ENCODE measurements around the gene MLH3. TPM values are rescaled to one million over a fixed set of nuclear protein-coding genes. Genes with fewer than 3 reads are reported as not detected.

MLH3 gene
- total RNA-seq, 2 donors from 2014 or later = 31.4 to 46.7 TPM

GRCh38 chr14:75053396-75054291 lies 2.4 kb upstream of the MLH3 start:
- H3K27ac Mint-ChIP-seq = peak overlapping the region; percentile 98
- no peaks in the 10 kb centered on the region for H3K9me3 Mint-ChIP-seq
- peaks cover 7% of the 10 kb centered on the region for H3K4me1 Mint-ChIP-seq

GRCh38 chr14:75051556-75051899 lies 261 bp upstream of the MLH3 start:
- H3K27ac Mint-ChIP-seq = peak overlapping the region; percentile 98
- H3K4me1 Mint-ChIP-seq = peaks cover 23% of the 10 kb centered on the region
- no peaks in the 10 kb centered on the region for H3K9me3 Mint-ChIP-seq
- H3K4me3 Mint-ChIP-seq = peak overlapping the region; percentile 90
- H3K27me3 Mint-ChIP-seq = no peaks in the 10 kb centered on the region
- peaks cover 76% of the 10 kb centered on the region for H3K36me3 Mint-ChIP-seq (ENCODE audit: low read depth)
- no peak for ATAC-seq (replicated peaks)

More at GRCh38 chr14:75053396-75054291, 2.4 kb upstream of the MLH3 start:
- H3K4me3 Mint-ChIP-seq = peak overlapping the region; percentile 90
- H3K36me3 Mint-ChIP-seq (ENCODE audit: low read depth) = peaks cover 62% of the 10 kb centered on the region
- H3K27me3 Mint-ChIP-seq = no peaks in the 10 kb centered on the region
- ATAC-seq (replicated peaks) = no peak

GRCh38 chr14:75049731-75050201 lies 1.5 kb downstream of the MLH3 start:
- Mint-ChIP-seq H3K4me1 (peaks cover 33% of the 10 kb centered on the region), H3K27me3 (no peaks in the 10 kb centered on the region)

GRCh38 chr14:75049136-75049535 lies 2.1 kb downstream of the MLH3 start:
- Mint-ChIP-seq H3K9me3 (no peaks in the 10 kb centered on the region), H3K27ac (no peak overlapping the region), H3K4me3 (no peak overlapping the region), H3K36me3 (ENCODE audit: low read depth) (peaks cover 68% of the 10 kb centered on the region), H3K4me1 (peaks cover 37% of the 10 kb centered on the region), H3K27me3 (no peaks in the 10 kb centered on the region)
- no peak for ATAC-seq (replicated peaks)

More at GRCh38 chr14:75049731-75050201, 1.5 kb downstream of the MLH3 start:
- Mint-ChIP-seq H3K9me3 (no peaks in the 10 kb centered on the region), H3K36me3 (ENCODE audit: low read depth) (peaks cover 68% of the 10 kb centered on the region), H3K4me3 (peak overlapping the region; percentile 90), H3K27ac (no peak overlapping the region)
- no peak for ATAC-seq (replicated peaks)

GRCh38 chr14:75048101-75048500 lies 3.2 kb downstream of the MLH3 start:
- no peak for ATAC-seq (replicated peaks)
- Mint-ChIP-seq H3K9me3 (no peaks in the 10 kb centered on the region), H3K27me3 (no peaks in the 10 kb centered on the region), H3K4me1 (peaks cover 41% of the 10 kb centered on the region), H3K4me3 (no peak overlapping the region), H3K27ac (no peak overlapping the region), H3K36me3 (ENCODE audit: low read depth) (peaks cover 76% of the 10 kb centered on the region)

GRCh38 chr14:75047506-75047905 lies 3.8 kb downstream of the MLH3 start:
- Mint-ChIP-seq H3K27me3 (no peaks in the 10 kb centered on the region), H3K4me3 (peak overlapping the region; percentile 57), H3K9me3 (no peaks in the 10 kb centered on the region), H3K36me3 (ENCODE audit: low read depth) (peaks cover 81% of the 10 kb centered on the region), H3K4me1 (peaks cover 42% of the 10 kb centered on the region), H3K27ac (peak overlapping the region; percentile 44)
- ATAC-seq (replicated peaks) = no peak

- Mint-ChIP-seq H3K36me3 (ENCODE audit: low read depth) (peaks cover 82% of the 10 kb centered on the region), H3K4me1 (peaks cover 42% of the 10 kb centered on the region), H3K27ac (peak overlapping the region; percentile 44), H3K4me3 (peak overlapping the region; percentile 57), H3K27me3 (no peaks in the 10 kb centered on the region), H3K9me3 (no peaks in the 10 kb centered on the region)
- ATAC-seq (replicated peaks) = peak; percentile 74
Measured at GRCh38 chr14:75046899-75047298, 4.4 kb downstream of the MLH3 start.

GRCh38 chr14:75046275-75046674 lies 5.0 kb downstream of the MLH3 start:
- no peaks in the 10 kb centered on the region for H3K9me3 Mint-ChIP-seq
- peak overlapping the region; percentile 57 for H3K4me3 Mint-ChIP-seq
- no peaks in the 10 kb centered on the region for H3K27me3 Mint-ChIP-seq
- peaks cover 42% of the 10 kb centered on the region for H3K4me1 Mint-ChIP-seq
- no peak for ATAC-seq (replicated peaks)
- peaks cover 82% of the 10 kb centered on the region for H3K36me3 Mint-ChIP-seq (ENCODE audit: low read depth)
- no peak overlapping the region for H3K27ac Mint-ChIP-seq

- Mint-ChIP-seq H3K4me3 (peak overlapping the region; percentile 31), H3K27me3 (no peaks in the 10 kb centered on the region), H3K9me3 (no peaks in the 10 kb centered on the region), H3K36me3 (ENCODE audit: low read depth) (peaks cover 84% of the 10 kb centered on the region), H3K4me1 (peaks cover 42% of the 10 kb centered on the region), H3K27ac (no peak overlapping the region)
- ATAC-seq (replicated peaks) = no peak
Measured at GRCh38 chr14:75044752-75045151, 6.5 kb downstream of the MLH3 start.

GRCh38 chr14:75044322-75044721 lies 6.9 kb downstream of the MLH3 start:
- Mint-ChIP-seq H3K4me3 (peak overlapping the region; percentile 31), H3K36me3 (ENCODE audit: low read depth) (peaks cover 86% of the 10 kb centered on the region), H3K27ac (no peak overlapping the region), H3K4me1 (peaks cover 42% of the 10 kb centered on the region), H3K27me3 (no peaks in the 10 kb centered on the region), H3K9me3 (no peaks in the 10 kb centered on the region)
- ATAC-seq (replicated peaks) = peak; percentile 23

- no peak overlapping the region for H3K4me3 Mint-ChIP-seq
- ATAC-seq (replicated peaks) = no peak
- no peaks in the 10 kb centered on the region for H3K27me3 Mint-ChIP-seq
- H3K9me3 Mint-ChIP-seq = no peaks in the 10 kb centered on the region
- H3K4me1 Mint-ChIP-seq = peaks cover 27% of the 10 kb centered on the region
- H3K27ac Mint-ChIP-seq = no peak overlapping the region
- H3K36me3 Mint-ChIP-seq (ENCODE audit: low read depth) = peaks cover 88% of the 10 kb centered on the region
Measured at GRCh38 chr14:75042035-75042434, 9.2 kb downstream of the MLH3 start.

- no peaks in the 10 kb centered on the region for H3K27me3 Mint-ChIP-seq
- H3K9me3 Mint-ChIP-seq = no peaks in the 10 kb centered on the region
- no peak overlapping the region for H3K27ac Mint-ChIP-seq
- ATAC-seq (replicated peaks) = no peak
- no peak overlapping the region for H3K4me3 Mint-ChIP-seq
- peaks cover 26% of the 10 kb centered on the region for H3K4me1 Mint-ChIP-seq
- H3K36me3 Mint-ChIP-seq (ENCODE audit: low read depth) = peaks cover 88% of the 10 kb centered on the region
Measured at GRCh38 chr14:75041613-75042012, 9.7 kb downstream of the MLH3 start.

- H3K27me3 Mint-ChIP-seq = no peaks in the 10 kb centered on the region
- H3K27ac Mint-ChIP-seq = no peak overlapping the region
- no peak for ATAC-seq (replicated peaks)
- peaks cover 90% of the 10 kb centered on the region for H3K36me3 Mint-ChIP-seq (ENCODE audit: low read depth)
- peaks cover 22% of the 10 kb centered on the region for H3K4me1 Mint-ChIP-seq
- no peak overlapping the region for H3K4me3 Mint-ChIP-seq
- H3K9me3 Mint-ChIP-seq = no peaks in the 10 kb centered on the region
Measured at GRCh38 chr14:75040959-75041358, 10.3 kb downstream of the MLH3 start.

GRCh38 chr14:75040507-75040906 lies 10.8 kb downstream of the MLH3 start:
- no peaks in the 10 kb centered on the region for H3K27me3 Mint-ChIP-seq
- H3K27ac Mint-ChIP-seq = no peak overlapping the region
- peaks cover 18% of the 10 kb centered on the region for H3K4me1 Mint-ChIP-seq
- no peak overlapping the region for H3K4me3 Mint-ChIP-seq
- peaks cover 94% of the 10 kb centered on the region for H3K36me3 Mint-ChIP-seq (ENCODE audit: low read depth)
- no peaks in the 10 kb centered on the region for H3K9me3 Mint-ChIP-seq
- no peak for ATAC-seq (replicated peaks)

- H3K27me3 Mint-ChIP-seq = no peaks in the 10 kb centered on the region
- no peak overlapping the region for H3K4me3 Mint-ChIP-seq
- no peak for ATAC-seq (replicated peaks)
- no peak overlapping the region for H3K27ac Mint-ChIP-seq
- H3K4me1 Mint-ChIP-seq = peaks cover 5% of the 10 kb centered on the region
- H3K9me3 Mint-ChIP-seq = no peaks in the 10 kb centered on the region
- H3K36me3 Mint-ChIP-seq (ENCODE audit: low read depth) = peaks cover 96% of the 10 kb centered on the region
Measured at GRCh38 chr14:75032939-75033338, 18.3 kb downstream of the MLH3 start.
